GM18508 (cell line): Measurements from ENCODE around the gene FER1L5.
A peak's percentile ranks its signal among the peaks of the same experiment; 100 is the strongest.
"Not testable (repeated sequence)": the region's sequence is repeated elsewhere in the genome, so short reads cannot be mapped to it uniquely, and the experiment has no call there.

Experiments
- ATAC-seq: cut with Tn5 transposase; IDR thresholded peaks from one replicate; pipeline ENCODE4 v1.9.1; 2021; ENCODE audit warnings: moderate number of reproducible peaks; ENCODE audit not compliant: insufficient read depth, unreplicated experiment

The FER1L5 gene

GRCh38 chr2:96633641-96634040, 8.9 kb upstream of the FER1L5 start:
- no peak for ATAC-seq

- no peak for ATAC-seq
Observed at GRCh38 chr2:96636551-96637171, 5.9 kb upstream of the FER1L5 start.

- peak; percentile 36 for ATAC-seq
Observed at GRCh38 chr2:96637385-96638143, 5.0 kb upstream of the FER1L5 start.

- peak; percentile 54 for ATAC-seq
Observed at GRCh38 chr2:96638144-96639121, 4.1 kb upstream of the FER1L5 start, which contains the start of gene KANSL3. TSS of gene KANSL3 (minus strand) at chr2:96638312. CDS start at chr2:96637135, 1,177 bp downstream.

GRCh38 chr2:96647681-96648080, 5.1 kb downstream of the FER1L5 start:
- no peak for ATAC-seq

GRCh38 chr2:96648306-96648930, 5.9 kb downstream of the FER1L5 start:
- ATAC-seq, result no peak

- no peak for ATAC-seq
Observed at GRCh38 chr2:96649342-96649741, 6.8 kb downstream of the FER1L5 start.

- ATAC-seq, result no peak
Observed at GRCh38 chr2:96651793-96652192, 9.2 kb downstream of the FER1L5 start.

- ATAC-seq, result not testable (repeated sequence)
Observed at GRCh38 chr2:96654791-96655190, 12.2 kb downstream of the FER1L5 start.

GRCh38 chr2:96655526-96655925, 13.0 kb downstream of the FER1L5 start:
- ATAC-seq, result no peak

GRCh38 chr2:96656540-96656939, 14.0 kb downstream of the FER1L5 start:
- no peak for ATAC-seq

- no peak for ATAC-seq
Observed at GRCh38 chr2:96661324-96661723, 18.8 kb downstream of the FER1L5 start.

GRCh38 chr2:96662360-96662759, 19.8 kb downstream of the FER1L5 start:
- no peak for ATAC-seq

GRCh38 chr2:96663177-96663576, 20.6 kb downstream of the FER1L5 start:
- no peak for ATAC-seq

GRCh38 chr2:96663829-96664228, 21.3 kb downstream of the FER1L5 start:
- no peak for ATAC-seq

GRCh38 chr2:96664366-96664925, 21.9 kb downstream of the FER1L5 start:
- ATAC-seq, result no peak

- ATAC-seq, result no peak
Observed at GRCh38 chr2:96665083-96665569, 22.6 kb downstream of the FER1L5 start.

GRCh38 chr2:96665717-96666116, 23.2 kb downstream of the FER1L5 start:
- not testable (repeated sequence) for ATAC-seq

- ATAC-seq, result no peak
Observed at GRCh38 chr2:96668771-96669170, 26.2 kb downstream of the FER1L5 start.
